CD4-positive, alpha-beta T cell treated with Interleukin-12 subunit alpha and Interleukin-12 subunit beta, for 1 hour (primary cell): ENCODE measurements around the gene MTX1.

ENCODE experiments used
- DNase-seq: peaks from one replicate; pipeline ENCODE4 v3.0.0-alpha.2; 2020

Gene MTX1

GRCh38 chr1:155174324-155175280, 33.9 kb upstream of the MTX1 start:
- DNase-seq: peak; percentile 76

GRCh38 chr1:155175281-155175926, 33.1 kb upstream of the MTX1 start:
- DNase-seq: no peak

GRCh38 chr1:155175927-155176371, 32.5 kb upstream of the MTX1 start:
- DNase-seq: peak; percentile 37

GRCh38 chr1:155176544-155177071, 31.9 kb upstream of the MTX1 start:
- peak; percentile 87 for DNase-seq

- DNase-seq: no peak
These were observed 31.1 kb upstream of the MTX1 start for GRCh38 chr1:155177192-155177917.

GRCh38 chr1:155177918-155178281, 30.6 kb upstream of the MTX1 start:
- no peak for DNase-seq

GRCh38 chr1:155178441-155179111, 29.9 kb upstream of the MTX1 start:
- no peak for DNase-seq

GRCh38 chr1:155179112-155180031, 29.1 kb upstream of the MTX1 start:
- DNase-seq: no peak

- no peak for DNase-seq
These were observed 27.0 kb upstream of the MTX1 start for GRCh38 chr1:155181371-155182051.

GRCh38 chr1:155182052-155182550, 26.4 kb upstream of the MTX1 start:
- DNase-seq: no peak

- DNase-seq: no peak
These were observed 24.7 kb upstream of the MTX1 start for GRCh38 chr1:155183775-155184221.

- DNase-seq: no peak
These were observed 24.1 kb upstream of the MTX1 start for GRCh38 chr1:155184351-155184811.

GRCh38 chr1:155184835-155185782, 23.4 kb upstream of the MTX1 start:
- no peak for DNase-seq

GRCh38 chr1:155185783-155186066, 22.8 kb upstream of the MTX1 start:
- DNase-seq: no peak

- DNase-seq: no peak
These were observed 22.3 kb upstream of the MTX1 start for GRCh38 chr1:155186067-155186793.

GRCh38 chr1:155186794-155187455, 21.6 kb upstream of the MTX1 start:
- no peak for DNase-seq

GRCh38 chr1:155187456-155187891, 21.0 kb upstream of the MTX1 start:
- DNase-seq: no peak

- DNase-seq: no peak
These were observed 20.2 kb upstream of the MTX1 start for GRCh38 chr1:155188268-155188667.
